Karpas-422 (cell line): ENCODE measurements around the gene NFAT5. TPM values are rescaled to one million over a fixed set of nuclear protein-coding genes. Genes with fewer than 3 reads are reported as not detected.
A peak's percentile ranks its signal among the peaks of the same experiment; 100 is the strongest.
"Not testable (repeated sequence)": the region's sequence is repeated elsewhere in the genome, so short reads cannot be mapped to it uniquely, and the experiment has no call there.

Source experiments
- DNase-seq: peaks from one replicate; pipeline ENCODE4 v3.0.0-alpha.2; 2015
- H2AFZ ChIP-seq: fragments of 200-600 bp; sonication (generic); 2 replicates; pipeline ENCODE4 v1.6.1; 2014; ENCODE audit warnings: antibody characterized with exemption, low read length, mixed read lengths
- H3K27ac ChIP-seq: fragments of 200-600 bp; sonication (generic); 2 replicates; pipeline ENCODE4 v1.5.1; 2014; ENCODE audit warnings: mild to moderate bottlenecking, low read length, moderate library complexity
- H3K27me3 ChIP-seq: fragments of 200-600 bp; sonication (generic); 2 replicates; pipeline ENCODE4 v1.6.1; 2014; ENCODE audit warnings: low read length, mixed read lengths
- H3K36me3 ChIP-seq: fragments of 200-600 bp; sonication (generic); 2 replicates; pipeline ENCODE4 v1.6.1; 2014; ENCODE audit warnings: low read length, mixed read lengths; ENCODE audit not compliant: insufficient read depth
- H3K4me1 ChIP-seq: fragments of 200-600 bp; sonication (generic); 2 replicates; pipeline ENCODE4 v1.6.1; 2014; ENCODE audit warnings: mild to moderate bottlenecking, low read length, mixed read lengths
- H3K4me2 ChIP-seq: fragments of 200-600 bp; sonication (generic); 2 replicates; pipeline ENCODE4 v1.6.1; 2014; ENCODE audit warnings: low read length, low read depth, mild to moderate bottlenecking; ENCODE audit not compliant: poor library complexity, severe bottlenecking
- H3K4me3 ChIP-seq: fragments of 200-600 bp; sonication (generic); 2 replicates; pipeline ENCODE4 v1.5.1; 2014; ENCODE audit warnings: mild to moderate bottlenecking, antibody characterized with exemption, low read length, mixed read lengths
- H3K79me2 ChIP-seq: fragments of 200-600 bp; sonication (generic); 2 replicates; pipeline ENCODE4 v1.6.1; 2014; ENCODE audit warnings: mild to moderate bottlenecking, low read length, mixed read lengths
- H3K9ac ChIP-seq: fragments of 200-600 bp; sonication (generic); 2 replicates; pipeline ENCODE4 v1.6.0; 2014; ENCODE audit warnings: low read length
- H3K9me2 ChIP-seq: fragments of 200-600 bp; sonication (generic), shearing (Covaris generic); replicated peaks from 2 replicates; pipeline ENCODE4 v1.6.0; 2014; ENCODE audit warnings: mild to moderate bottlenecking, low read length, moderate library complexity; ENCODE audit not compliant: insufficient read depth
- H3K9me3 ChIP-seq: fragments of 300-700, 200-600 bp; sonication (generic); 2 replicates; pipeline ENCODE4 v1.6.1; 2014; ENCODE audit warnings: low read length, mixed read lengths
- H4K20me1 ChIP-seq: fragments of 200-600 bp; sonication (generic); 2 replicates; pipeline ENCODE4 v1.6.1; 2014; ENCODE audit warnings: mild to moderate bottlenecking, antibody characterized with exemption, low read length, low read depth; ENCODE audit not compliant: insufficient read depth
- total RNA-seq: library from RNA; depleted of rRNA; stranded (reverse); fragments of >200 nt; shearing (Covaris generic); gene quantifications from 2 replicates; pipeline ENCODE4 v1.2.3, GENCODE V29; 2014; ENCODE audit warnings: low replicate concordance; rRNA removed

NFAT5 gene
- 10.1 and 41.6 TPM in 2 replicates for total RNA-seq

GRCh38 chr16:69565671-69566239 lies at the start of gene NFAT5:
TSS of gene NFAT5 (plus strand) at chr16:69565966. CDS start at chr16:69566302, 336 bp downstream.
- 0 out of 2 replicates have a peak, but pooled peaks cover 2% of the 10 kb centered on the region for H3K36me3 ChIP-seq
- H3K4me2 ChIP-seq = peak within 1 kb of the TSS; percentile 100
- H3K9me3 ChIP-seq = no peaks in the 10 kb centered on the region
- H3K9ac ChIP-seq = peak within 1 kb of the TSS; percentile 93
- peaks cover 52% of the 10 kb centered on the region for H3K79me2 ChIP-seq
- H3K4me3 ChIP-seq = peak within 1 kb of the TSS; percentile 98
- peak within 1 kb of the TSS; percentile 77 for H3K27ac ChIP-seq
- no peaks in the 10 kb centered on the region for H3K9me2 ChIP-seq
- 0 out of 2 replicates have a peak, but pooled peaks cover 3% of the 10 kb centered on the region for H4K20me1 ChIP-seq
- H3K27me3 ChIP-seq = no peaks in the 10 kb centered on the region
- DNase-seq = peak; percentile 93
- peaks cover 46% of the 10 kb centered on the region for H3K4me1 ChIP-seq
- H2AFZ ChIP-seq = peak within 1 kb of the TSS; percentile 58

GRCh38 chr16:69517914-69518313 lies 47.9 kb upstream of the NFAT5 start:
- H4K20me1 ChIP-seq, DNase-seq, H3K27me3 ChIP-seq, H2AFZ ChIP-seq, H3K4me3 ChIP-seq, H3K9me3 ChIP-seq, H3K4me2 ChIP-seq, H3K9ac ChIP-seq, H3K27ac ChIP-seq, H3K79me2 ChIP-seq, H3K9me2 ChIP-seq, H3K36me3 ChIP-seq: not testable (repeated sequence)
- H3K4me1 ChIP-seq = peaks cover 19% of the 10 kb centered on the region

GRCh38 chr16:69520413-69520799 lies 45.4 kb upstream of the NFAT5 start:
- H2AFZ ChIP-seq = peak overlapping the region; percentile 53; the same call in 1 of the 2 replicates
- no peaks in the 10 kb centered on the region for H3K36me3 ChIP-seq
- H3K27ac ChIP-seq = no peak overlapping the region
- no peak overlapping the region for H3K4me3 ChIP-seq
- no peaks in the 10 kb centered on the region for H4K20me1 ChIP-seq
- H3K4me1 ChIP-seq = peaks cover 5% of the 10 kb centered on the region
- no peaks in the 10 kb centered on the region for H3K79me2 ChIP-seq
- H3K9ac ChIP-seq = no peak overlapping the region
- H3K4me2 ChIP-seq = no peak overlapping the region
- H3K9me2 ChIP-seq = no peaks in the 10 kb centered on the region
- H3K27me3 ChIP-seq = no peaks in the 10 kb centered on the region
- no peak for DNase-seq
- no peaks in the 10 kb centered on the region; the same call in 1 of the 2 replicates for H3K9me3 ChIP-seq

- Histone ChIP-seq H3K79me2 (no peaks in the 10 kb centered on the region), H3K9ac (no peak overlapping the region), H4K20me1 (no peaks in the 10 kb centered on the region), H3K9me3 (no peaks in the 10 kb centered on the region; the same call in 1 of the 2 replicates), H3K4me3 (no peak overlapping the region), H3K27me3 (no peaks in the 10 kb centered on the region), H2AFZ (peak overlapping the region; percentile 53), H3K4me1 (peaks cover 5% of the 10 kb centered on the region), H3K4me2 (no peak overlapping the region), H3K27ac (no peak overlapping the region), H3K9me2 (no peaks in the 10 kb centered on the region), H3K36me3 (no peaks in the 10 kb centered on the region)
- DNase-seq = peak; percentile 40
Observed at GRCh38 chr16:69520800-69521602, 44.8 kb upstream of the NFAT5 start.

GRCh38 chr16:69522041-69522578 lies 43.7 kb upstream of the NFAT5 start:
- Histone ChIP-seq H3K27me3 (no peaks in the 10 kb centered on the region), H3K9me3 (no peaks in the 10 kb centered on the region; the same call in 1 of the 2 replicates), H3K9ac (no peak overlapping the region), H4K20me1 (no peaks in the 10 kb centered on the region), H3K9me2 (no peaks in the 10 kb centered on the region), H3K27ac (no peak overlapping the region), H3K4me2 (no peak overlapping the region), H3K4me1 (peaks cover 8% of the 10 kb centered on the region), H3K36me3 (no peaks in the 10 kb centered on the region), H3K79me2 (no peaks in the 10 kb centered on the region), H3K4me3 (no peak overlapping the region), H2AFZ (peak overlapping the region; percentile 53; the same call in 1 of the 2 replicates)
- no peak for DNase-seq

- DNase-seq = peak; percentile 85
- Histone ChIP-seq H3K36me3 (no peaks in the 10 kb centered on the region), H3K4me1 (peaks cover 8% of the 10 kb centered on the region), H3K27me3 (no peaks in the 10 kb centered on the region), H3K9me3 (no peaks in the 10 kb centered on the region; the same call in 1 of the 2 replicates), H3K79me2 (no peaks in the 10 kb centered on the region), H4K20me1 (no peaks in the 10 kb centered on the region), H3K9me2 (no peaks in the 10 kb centered on the region), H3K27ac (no peak overlapping the region), H3K4me3 (no peak overlapping the region), H2AFZ (peak overlapping the region; percentile 67), H3K9ac (no peak overlapping the region), H3K4me2 (no peak overlapping the region)
Observed at GRCh38 chr16:69522732-69523404, 42.9 kb upstream of the NFAT5 start.

- Histone ChIP-seq H4K20me1 (no peaks in the 10 kb centered on the region), H2AFZ (peak overlapping the region; percentile 67), H3K4me1 (peaks cover 8% of the 10 kb centered on the region), H3K27me3 (no peaks in the 10 kb centered on the region), H3K9me3 (no peaks in the 10 kb centered on the region; the same call in 1 of the 2 replicates), H3K4me3 (no peak overlapping the region), H3K79me2 (no peaks in the 10 kb centered on the region), H3K27ac (no peak overlapping the region), H3K9me2 (no peaks in the 10 kb centered on the region), H3K9ac (no peak overlapping the region), H3K4me2 (no peak overlapping the region), H3K36me3 (no peaks in the 10 kb centered on the region)
- DNase-seq = no peak
Observed at GRCh38 chr16:69523566-69524305, 42.0 kb upstream of the NFAT5 start.
